Neural cell (in vitro differentiated cells): ENCODE data around the gene ASPRV1. TPM values are rescaled to one million over a fixed set of nuclear protein-coding genes. Genes with fewer than 3 reads are reported as not detected.
A peak's percentile ranks its signal among the peaks of the same experiment; 100 is the strongest.

Experiments
- H2AFZ ChIP-seq: fragments of 200-600, 300-800 bp; sonication (generic), shearing (Covaris generic); 2 replicates; pipeline ENCODE4 v1.6.0; 2014; ENCODE audit warnings: low read depth, mild to moderate bottlenecking, antibody characterized with exemption, low read length, moderate library complexity
- H3F3A ChIP-seq: fragments of 200-600 bp; shearing (Covaris generic); 2 replicates; pipeline ENCODE4 v1.6.1; 2016; ENCODE audit warnings: mild to moderate bottlenecking, moderate library complexity, mixed read lengths, antibody characterized with exemption, low read length; ENCODE audit not compliant: insufficient read depth, poor library complexity, severe bottlenecking
- H3K27ac ChIP-seq: fragments of 200-600, 300-800 bp; sonication (generic), shearing (Covaris generic); 2 replicates; pipeline ENCODE4 v1.5.1; 2014; ENCODE audit warnings: mild to moderate bottlenecking, low read length, moderate library complexity
- H3K27me3 ChIP-seq: fragments of 300-800, 200-600 bp; sonication (generic), shearing (Covaris generic); 2 replicates; pipeline ENCODE4 v1.6.0; 2014; ENCODE audit warnings: mild to moderate bottlenecking, low read depth, low read length, moderate library complexity; ENCODE audit not compliant: insufficient read depth
- H3K36me3 ChIP-seq: fragments of 300-800, 200-600 bp; sonication (generic), shearing (Covaris generic); 2 replicates; pipeline ENCODE4 v1.5.1; 2014; ENCODE audit warnings: mild to moderate bottlenecking, antibody characterized with exemption, low read length, moderate library complexity; ENCODE audit not compliant: insufficient read depth
- H3K4me2 ChIP-seq: fragments of 300-800, 200-600 bp; sonication (generic), shearing (Covaris generic); 2 replicates; pipeline ENCODE4 v1.6.0; 2014; ENCODE audit warnings: mild to moderate bottlenecking, low read length
- H3K4me3 ChIP-seq: fragments of 300-800, 200-600 bp; sonication (generic), shearing (Covaris generic); 2 replicates; pipeline ENCODE4 v1.5.1; 2014; ENCODE audit warnings: mild to moderate bottlenecking, low read length, moderate library complexity
- H3K79me2 ChIP-seq: fragments of 200-600 bp; shearing (Covaris generic); replicated peaks from 2 replicates; pipeline ENCODE4 v1.6.0; 2014; ENCODE audit warnings: mild to moderate bottlenecking, low read length, moderate library complexity; ENCODE audit not compliant: insufficient read depth
- H3K9ac ChIP-seq: fragments of 300-800, 200-600 bp; sonication (generic), shearing (Covaris generic); 2 replicates; pipeline ENCODE4 v1.6.1; 2016; ENCODE audit warnings: mild to moderate bottlenecking, low read length, mixed read lengths
- H3K9me2 ChIP-seq: fragments of 200-600 bp; shearing (Covaris generic); 2 replicates; pipeline ENCODE4 v1.6.1; 2016; ENCODE audit warnings: mild to moderate bottlenecking, low read length, mixed read lengths; ENCODE audit not compliant: insufficient read depth
- H3K9me3 ChIP-seq: fragments of 200-600, 300-800 bp; sonication (generic), shearing (Covaris generic); 2 replicates; pipeline ENCODE4 v1.6.1; 2016; ENCODE audit warnings: mild to moderate bottlenecking, mixed run types, low read length, moderate library complexity, mixed read lengths
- H4K20me1 ChIP-seq: fragments of 200-600 bp; shearing (Covaris generic); 2 replicates; pipeline ENCODE4 v1.6.1; 2016; ENCODE audit warnings: mild to moderate bottlenecking, mixed run types; ENCODE audit not compliant: insufficient read depth
- CTCF ChIP-seq: fragments of 450-650 bp; IDR thresholded peaks from 2 replicates; pipeline ENCODE4 v1.5.1; 2014; ENCODE audit warnings: antibody characterized with exemption, mild to moderate bottlenecking, moderate library complexity; ENCODE audit not compliant: poor library complexity, severe bottlenecking
- RAD21 ChIP-seq: fragments of 450-650 bp; conservative IDR thresholded peaks from 2 replicates; pipeline ENCODE4 v1.6.1; 2014; ENCODE audit warnings: antibody characterized with exemption, mild to moderate bottlenecking, moderate library complexity
- SMC3 ChIP-seq: fragments of 450-650 bp; conservative IDR thresholded peaks from 2 replicates; pipeline ENCODE4 v1.6.1; 2014; ENCODE audit warnings: antibody characterized with exemption, mild to moderate bottlenecking, moderate library complexity; ENCODE audit not compliant: poor library complexity
- TAF1 ChIP-seq: IDR thresholded peaks from 2 replicates; pipeline ENCODE4 v1.6.1; 2012; ENCODE audit warnings: low read depth
- polyA plus RNA-seq: library from polyadenylated mRNA; depleted of rRNA; stranded (reverse); fragments of >200 nt; gene quantifications from 2 replicates; pipeline ENCODE4 v1.2.3, GENCODE V29; 2014

The ASPRV1 gene
- polyA plus RNA-seq, 1 donor from 2014 or later, result 6.3 TPM

- H3K9me3 ChIP-seq, result no peaks in the 10 kb centered on the region
- no peaks in the 10 kb centered on the region for H3K36me3 ChIP-seq
- H3K9me2 ChIP-seq, result no peaks in the 10 kb centered on the region
- H3K79me2 ChIP-seq, result peaks cover 15% of the 10 kb centered on the region
- TF ChIP-seq RAD21 (peak; percentile 77), CTCF (peak; percentile 76), TAF1 (no peak), SMC3 (peak; percentile 64)
- H3K4me3 ChIP-seq, result no peak overlapping the region
- H4K20me1 ChIP-seq, result no peaks in the 10 kb centered on the region
- H3F3A ChIP-seq, result no peaks in the 10 kb centered on the region
- no peak overlapping the region for H3K4me2 ChIP-seq
- no peak overlapping the region for H3K9ac ChIP-seq
- no peak overlapping the region for H3K27ac ChIP-seq
- no peak overlapping the region for H2AFZ ChIP-seq
- H3K27me3 ChIP-seq, result no peaks in the 10 kb centered on the region
Observed at GRCh38 chr2:69911985-69912563, 49.4 kb downstream of the ASPRV1 start.

Other genes starting within 250 kb of the ASPRV1 start
- 1.8 and 2.5 TPM in 2 replicates for gene ANXA4, start 219.5 kb downstream of the ASPRV1 start, polyA plus RNA-seq
- 18.2 and 18.8 TPM in 2 replicates for gene GMCL1, start 132.0 kb downstream of the ASPRV1 start, polyA plus RNA-seq
- 90.7 and 122 TPM in 2 replicates for gene SNRNP27, start 67.7 kb downstream of the ASPRV1 start, polyA plus RNA-seq
- gene MXD1, start 46.5 kb downstream of the ASPRV1 start, polyA plus RNA-seq, result 16.4 and 20.8 TPM in 2 replicates
- gene PCBP1, start 125.8 kb upstream of the ASPRV1 start, polyA plus RNA-seq, result 33.3 and 42.5 TPM in 2 replicates
- gene C2orf42, start 229.4 kb upstream of the ASPRV1 start, polyA plus RNA-seq, result 8.6 and 14.4 TPM in 2 replicates